SK-N-SH (cell line): ENCODE results near the gene OBP2B.

Experiments
- CTCF ChIP-seq: fragments of 200-600 bp; sonication (generic); IDR thresholded peaks from 2 replicates; pipeline ENCODE4 v1.6.1; 2017; ENCODE audit warnings: antibody characterized with exemption, mild to moderate bottlenecking, moderate library complexity
- POLR2AphosphoS5 ChIP-seq: IDR thresholded peaks from 2 replicates; pipeline ENCODE4 v1.6.1; 2012; ENCODE audit warnings: low read depth, low read length
- SMC3 ChIP-seq: IDR thresholded peaks from 2 replicates; pipeline ENCODE4 v1.6.1; 2012; ENCODE audit warnings: low read depth, low read length, improper control_type of control experiment

- no peak for TF ChIP-seq POLR2AphosphoS5
- TF ChIP-seq SMC3: no peak
- no peak for TF ChIP-seq CTCF
These were observed 38.3 kb downstream of the OBP2B start for GRCh38 chr9:133170716-133171115.
